ENCODE measurements around the gene DEFB131B.

The DEFB131B gene

GRCh38 chr11:71913756-71914526 lies 35.7 kb downstream of the DEFB131B start:
- peak overlapping the region; percentile 60 for H3K4me2 ChIP-seq (ENCODE audit: low read depth, low read length)

GRCh38 chr11:71914617-71915189 lies 36.5 kb downstream of the DEFB131B start:
- peak overlapping the region; percentile 73; the same call in 1 of the 2 replicates for H3K27ac ChIP-seq (ENCODE audit: low read length)
- peaks cover 15% of the 10 kb centered on the region for H3F3A ChIP-seq (ENCODE audit: insufficient read depth, low read length)
- H3K4me1 ChIP-seq (ENCODE audit: low read length): peaks cover 24% of the 10 kb centered on the region
- H3K9ac ChIP-seq (ENCODE audit: low read length): no peak overlapping the region
- H3K9me3 ChIP-seq (replicated peaks; ENCODE audit: insufficient read depth, low read length): no peaks in the 10 kb centered on the region
- H3K36me3 ChIP-seq (replicated peaks; ENCODE audit: insufficient read depth, low read length): no peaks in the 10 kb centered on the region
- no peak for DNase-seq
- no peak overlapping the region for H3K4me2 ChIP-seq (ENCODE audit: low read depth, low read length)
- H3K9me2 ChIP-seq (replicated peaks; ENCODE audit: insufficient read depth, low read length): no peaks in the 10 kb centered on the region
- H2AFZ ChIP-seq (ENCODE audit: low read length): no peak overlapping the region
- H3K79me2 ChIP-seq (ENCODE audit: low read length): no peaks in the 10 kb centered on the region
- no peaks in the 10 kb centered on the region for H4K20me1 ChIP-seq (ENCODE audit: insufficient read depth, low read length)
- no peaks in the 10 kb centered on the region for H3K27me3 ChIP-seq (replicated peaks; ENCODE audit: insufficient read depth, low read length)
- TF ChIP-seq EZH2 (optimal IDR thresholded peaks at IDR 0.05; ENCODE audit: low read depth, low read length): no peak
- no peak for TF ChIP-seq EZH2phosphoT487 (IDR thresholded peaks at IDR 0.05; ENCODE audit: low read length)
- no peak for TF ChIP-seq CTCF (IDR thresholded peaks at IDR 0.05; ENCODE audit: low read length)
- no peak overlapping the region for H3K4me3 ChIP-seq (ENCODE audit: low read length)

More at GRCh38 chr11:71913756-71914526, 35.7 kb downstream of the DEFB131B start:
- peak; percentile 82 for DNase-seq
- H3K9ac ChIP-seq (ENCODE audit: low read length): peak overlapping the region; percentile 1; the same call in 1 of the 2 replicates
- peaks cover 15% of the 10 kb centered on the region for H3F3A ChIP-seq (ENCODE audit: insufficient read depth, low read length)
- H3K27ac ChIP-seq (ENCODE audit: low read length): peak overlapping the region; percentile 73; the same call in 1 of the 2 replicates
- H3K79me2 ChIP-seq (ENCODE audit: low read length): no peaks in the 10 kb centered on the region
- H3K4me1 ChIP-seq (ENCODE audit: low read length): peaks cover 24% of the 10 kb centered on the region
- no peaks in the 10 kb centered on the region for H4K20me1 ChIP-seq (ENCODE audit: insufficient read depth, low read length)
- H3K4me3 ChIP-seq (ENCODE audit: low read length): no peak overlapping the region
- H3K9me2 ChIP-seq (replicated peaks; ENCODE audit: insufficient read depth, low read length): no peaks in the 10 kb centered on the region
- no peaks in the 10 kb centered on the region for H3K36me3 ChIP-seq (replicated peaks; ENCODE audit: insufficient read depth, low read length)
- TF ChIP-seq CTCF (IDR thresholded peaks at IDR 0.05; ENCODE audit: low read length): no peak
- no peaks in the 10 kb centered on the region for H3K27me3 ChIP-seq (replicated peaks; ENCODE audit: insufficient read depth, low read length)
- H3K9me3 ChIP-seq (replicated peaks; ENCODE audit: insufficient read depth, low read length): no peaks in the 10 kb centered on the region
- H2AFZ ChIP-seq (ENCODE audit: low read length): peak overlapping the region; percentile 10; the same call in 1 of the 2 replicates

- Histone ChIP-seq H3K79me2 (ENCODE audit: low read length) (no peaks in the 10 kb centered on the region), H3F3A (ENCODE audit: insufficient read depth, low read length) (peaks cover 15% of the 10 kb centered on the region), H3K27me3 (replicated peaks; ENCODE audit: insufficient read depth, low read length) (no peaks in the 10 kb centered on the region), H3K36me3 (replicated peaks; ENCODE audit: insufficient read depth, low read length) (no peaks in the 10 kb centered on the region), H3K4me1 (ENCODE audit: low read length) (peaks cover 20% of the 10 kb centered on the region), H3K27ac (ENCODE audit: low read length) (no peak overlapping the region), H3K4me3 (ENCODE audit: low read length) (no peak overlapping the region), H3K4me2 (ENCODE audit: low read depth, low read length) (no peak overlapping the region), H2AFZ (ENCODE audit: low read length) (no peak overlapping the region), H4K20me1 (ENCODE audit: insufficient read depth, low read length) (no peaks in the 10 kb centered on the region), H3K9me3 (replicated peaks; ENCODE audit: insufficient read depth, low read length) (no peaks in the 10 kb centered on the region), H3K9me2 (replicated peaks; ENCODE audit: insufficient read depth, low read length) (no peaks in the 10 kb centered on the region), H3K9ac (ENCODE audit: low read length) (no peak overlapping the region)
- no peak for TF ChIP-seq CTCF (IDR thresholded peaks at IDR 0.05; ENCODE audit: low read length)
- TF ChIP-seq EZH2 (optimal IDR thresholded peaks at IDR 0.05; ENCODE audit: low read depth, low read length): no peak
- no peak for TF ChIP-seq EZH2phosphoT487 (IDR thresholded peaks at IDR 0.05; ENCODE audit: low read length)
- no peak for DNase-seq
Observed at GRCh38 chr11:71917646-71918140, 39.4 kb downstream of the DEFB131B start.

All from MM.1S (cell line).